Activated CD8-positive, alpha-beta memory T cell treated with anti-CD3 and anti-CD28 coated beads, Interleukin-2, amount 10 ng/mL, durations not matched to agents 7 days and 5 days (primary cell): ENCODE measurements around the gene WDR76. TPM values are rescaled to one million over a fixed set of nuclear protein-coding genes. Genes with fewer than 3 reads are reported as not detected.

Source experiments
- ATAC-seq: fragments of 150-1000 bp; cut with Tn5 transposase; one replicate; pipeline ENCODE4 v1.10.0; 2021; ENCODE audit warnings: moderate library complexity
- CTCF ChIA-PET: fragments of 350-600 bp; sonication (Branson Sonifier 250); formaldehyde crosslinking; loops from one replicate; lab custom pipeline; 2021; ENCODE audit warnings: antibody characterized with exemption; lab: Charles Lee
- DNase-seq: peaks from one replicate; pipeline ENCODE4 v3.0.0-alpha.2; 2020
- H3K27ac Mint-ChIP-seq: one replicate; pipeline ENCODE4 v1.8.0; 2021; ENCODE audit warnings: mild to moderate bottlenecking, mixed read lengths
- H3K27me3 Mint-ChIP-seq: one replicate; pipeline ENCODE4 v1.8.0; 2021; ENCODE audit warnings: mixed read lengths
- H3K36me3 Mint-ChIP-seq: one replicate; pipeline ENCODE4 v1.8.0; 2021; ENCODE audit warnings: mild to moderate bottlenecking, mixed read lengths
- H3K4me1 Mint-ChIP-seq: one replicate; pipeline ENCODE4 v1.8.0; 2021; ENCODE audit warnings: mixed read lengths
- H3K4me3 Mint-ChIP-seq: one replicate; pipeline ENCODE4 v1.8.0; 2021; ENCODE audit warnings: mild to moderate bottlenecking, moderate library complexity, mixed read lengths
- H3K9me3 Mint-ChIP-seq: one replicate; pipeline ENCODE4 v1.8.0; 2022; ENCODE audit warnings: low read depth, mixed read lengths
- microRNA-seq: library from miRNA; unstranded; fragments of <30 nt; microRNA quantifications from one replicate; pipeline ENCODE4 v1.2.0, GENCODE V29; 2022
- total RNA-seq, 2 experiments: library from RNA; stranded (reverse); gene quantifications; one replicate each; pipeline ENCODE4 v1.2.3, GENCODE V29; 2021

WDR76 gene
- total RNA-seq, 2 experiments from 2014 or later, result 79.7 to 91.1 TPM

GRCh38 chr15:43913026-43913780, 86.4 kb downstream of the WDR76 start:
- Mint-ChIP-seq H3K9me3 (no peaks in the 10 kb centered on the region), H3K4me1 (no peaks in the 10 kb centered on the region), H3K27ac (no peak overlapping the region), H3K36me3 (no peaks in the 10 kb centered on the region), H3K27me3 (no peaks in the 10 kb centered on the region), H3K4me3 (no peak overlapping the region)
- DNase-seq, result no peak
- ATAC-seq, result no peak
- CTCF ChIA-PET, result interaction anchor here (1.0 to 1.3 kb wide), 2 partner anchors 9 to 10 kb away, joined by 3 to 5 read pairs; no protein-coding TSS in a partner anchor

DNA sequence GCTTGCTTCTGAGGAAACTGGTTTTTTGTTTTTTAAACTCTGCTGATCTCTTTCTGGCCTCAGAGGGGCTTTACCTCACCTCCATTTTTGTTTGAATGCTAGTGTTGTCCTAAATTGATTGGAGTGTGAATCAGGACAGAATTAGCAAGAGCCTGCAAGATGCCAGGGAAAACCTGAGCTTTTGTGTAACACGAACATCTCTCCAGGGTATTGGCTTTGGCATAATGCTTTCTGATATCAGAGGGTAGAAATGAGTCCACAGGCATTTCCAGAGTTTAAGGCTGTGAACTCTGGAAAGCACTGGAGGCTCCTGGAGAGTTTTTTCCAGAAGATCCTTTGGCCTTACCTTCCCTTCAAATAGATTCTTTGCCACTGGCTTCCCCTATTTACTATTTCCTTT, 87.1 kb downstream of the WDR76 start:
- no peak overlapping the region for H3K4me3 Mint-ChIP-seq
- CTCF ChIA-PET, result interaction anchor here (1.0 to 1.3 kb wide), 2 partner anchors 10 to 11 kb away, joined by 3 to 5 read pairs; no protein-coding TSS in a partner anchor
- DNase-seq, result no peak
- H3K36me3 Mint-ChIP-seq, result no peaks in the 10 kb centered on the region
- no peak overlapping the region for H3K27ac Mint-ChIP-seq
- H3K9me3 Mint-ChIP-seq, result no peaks in the 10 kb centered on the region
- no peaks in the 10 kb centered on the region for H3K4me1 Mint-ChIP-seq
- no peaks in the 10 kb centered on the region for H3K27me3 Mint-ChIP-seq
- no peak for ATAC-seq

- DNase-seq, result no peak
- no peaks in the 10 kb centered on the region for H3K36me3 Mint-ChIP-seq
- no peak overlapping the region for H3K4me3 Mint-ChIP-seq
- CTCF ChIA-PET, result interaction anchor here (1.3 kb wide), 1 partner anchor 12 kb away, joined by 5 read pairs; no protein-coding TSS in a partner anchor
- no peaks in the 10 kb centered on the region for H3K27me3 Mint-ChIP-seq
- no peaks in the 10 kb centered on the region for H3K9me3 Mint-ChIP-seq
- H3K4me1 Mint-ChIP-seq, result no peaks in the 10 kb centered on the region
- ATAC-seq, result no peak
- H3K27ac Mint-ChIP-seq, result no peak overlapping the region
Observed at GRCh38 chr15:43915631-43916325, 89.0 kb downstream of the WDR76 start.

- CTCF ChIA-PET, result interaction anchor here (1.3 kb wide), 1 partner anchor 12 kb away, joined by 5 read pairs; no protein-coding TSS in a partner anchor
- no peak overlapping the region for H3K4me3 Mint-ChIP-seq
- H3K27me3 Mint-ChIP-seq, result peaks cover 3% of the 10 kb centered on the region
- no peaks in the 10 kb centered on the region for H3K4me1 Mint-ChIP-seq
- H3K36me3 Mint-ChIP-seq, result no peaks in the 10 kb centered on the region
- H3K9me3 Mint-ChIP-seq, result no peaks in the 10 kb centered on the region
- no peak overlapping the region for H3K27ac Mint-ChIP-seq
- ATAC-seq (no peak), DNase-seq (no peak)
Observed at GRCh38 chr15:43916326-43916660, 89.5 kb downstream of the WDR76 start.

Small RNA genes lying within 50 kb of the gene (microRNA-seq; reads per million reads assigned to microRNA genes)
- not detected for gene MIR1282

Other genes starting within 250 kb of the WDR76 start
- 10 to 100 TPM; 33.5 to 34.2 TPM for gene PPIP5K1, start 236.8 kb upstream of the WDR76 start, total RNA-seq
- gene CKMT1B, start 233.0 kb upstream of the WDR76 start, total RNA-seq, result under 1 TPM in 1 of 2 experiments, not detected in 1; 0.40 TPM
- gene STRC, start 208.2 kb upstream of the WDR76 start, total RNA-seq, result 1 to 10 TPM in 1 of 2 experiments, under 1 TPM in 1; 0.70 to 1.1 TPM
- 1 to 10 TPM in 1 of 2 experiments, under 1 TPM in 1; 0.94 to 1.3 TPM for gene CATSPER2, start 178.2 kb upstream of the WDR76 start, total RNA-seq
- gene CKMT1A, start 133.1 kb upstream of the WDR76 start, total RNA-seq, result not detected
- gene PDIA3, start 80.6 kb upstream of the WDR76 start, total RNA-seq, result 100 to 1,000 TPM; 247 to 293 TPM
- 1 to 10 TPM in 1 of 2 experiments, under 1 TPM in 1; 0.49 to 1.0 TPM for gene ELL3, start 50.0 kb upstream of the WDR76 start, total RNA-seq
- gene SERF2, start 34.7 kb upstream of the WDR76 start, total RNA-seq, result 100 to 1,000 TPM; 804 to 808 TPM
- under 1 TPM; 0.20 to 0.30 TPM for gene SERINC4, start 26.8 kb upstream of the WDR76 start, total RNA-seq
- 10 to 100 TPM; 14.8 to 16.1 TPM for gene HYPK, start 26.4 kb upstream of the WDR76 start, total RNA-seq
- 10 to 100 TPM; 34.1 to 46.5 TPM for gene MFAP1, start 2.3 kb upstream of the WDR76 start, total RNA-seq